ENCODE results near the gene KRTAP5-1. TPM values are rescaled to one million over a fixed set of nuclear protein-coding genes. Genes with fewer than 3 reads are reported as not detected.

KRTAP5-1 gene
- not detected in 5 replicates for total RNA-seq (2022; extraction: Qiagen RNA extraction)

GRCh38 chr11:1584661-1585370 lies at the start of gene KRTAP5-1:
TSS of gene KRTAP5-1 (minus strand) at chr11:1585283. CDS start at chr11:1585249, 34 bp downstream.

GRCh38 chr11:1629326-1630185 lies 44.5 kb upstream of the KRTAP5-1 start, which contains the start of gene KRTAP5-5:
TSS of gene KRTAP5-5 (plus strand) at chr11:1629775. CDS start at chr11:1629841, 66 bp downstream.

GRCh38 chr11:1622086-1622485 lies 37.0 kb upstream of the KRTAP5-1 start, which contains the start of gene KRTAP5-4:
TSS of gene KRTAP5-4 (minus strand) at chr11:1622138. CDS start at chr11:1622093, 45 bp downstream.

GRCh38 chr11:1608363-1608762 lies 23.3 kb upstream of the KRTAP5-1 start, which contains the start of gene KRTAP5-3:
TSS of gene KRTAP5-3 (minus strand) at chr11:1608463. CDS start at chr11:1608385, 78 bp downstream.

GRCh38 chr11:1597994-1598380 lies 12.9 kb upstream of the KRTAP5-1 start, which contains the start of gene KRTAP5-2:
TSS of gene KRTAP5-2 (minus strand) at chr11:1598294. CDS start at chr11:1598250, 44 bp downstream.

GRCh38 chr11:1572197-1573076 lies 12.6 kb downstream of the KRTAP5-1 start, which contains the start of gene DUSP8:
TSS of gene DUSP8 (minus strand) at chr11:1572271. CDS start at chr11:1565826, 6,445 bp downstream.

Other genes with a start within 250 kb of the KRTAP5-1 start
- gene BRSK2, start 195.3 kb downstream of the KRTAP5-1 start, total RNA-seq (2022; extraction: Qiagen RNA extraction) = 5.4 to 8.3 TPM (median 6.9 TPM) in 5 replicates
- 38.4 to 47.8 TPM (median 46.6 TPM) in 5 replicates for gene MOB2, start 98.5 kb downstream of the KRTAP5-1 start, total RNA-seq (2022; extraction: Qiagen RNA extraction)
- 1.2 to 2.5 TPM (median 1.3 TPM) in 5 replicates for gene DUSP8, start 13.0 kb downstream of the KRTAP5-1 start, total RNA-seq (2022; extraction: Qiagen RNA extraction)
- not detected in 5 replicates for gene KRTAP5-2, start 13.0 kb upstream of the KRTAP5-1 start, total RNA-seq (2022; extraction: Qiagen RNA extraction)
- gene KRTAP5-3, start 23.2 kb upstream of the KRTAP5-1 start, total RNA-seq (2022; extraction: Qiagen RNA extraction) = not detected in 5 replicates
- not detected in 5 replicates for gene KRTAP5-4, start 36.9 kb upstream of the KRTAP5-1 start, total RNA-seq (2022; extraction: Qiagen RNA extraction)
- not detected in 5 replicates for gene KRTAP5-5, start 44.5 kb upstream of the KRTAP5-1 start, total RNA-seq (2022; extraction: Qiagen RNA extraction)
- gene KRTAP5-6, start 111.9 kb upstream of the KRTAP5-1 start, total RNA-seq (2022; extraction: Qiagen RNA extraction) = not detected in 5 replicates
- gene IFITM10, start 165.3 kb upstream of the KRTAP5-1 start, total RNA-seq (2022; extraction: Qiagen RNA extraction) = 0.54 to 1.3 TPM (median 1.2 TPM) in 5 replicates
- gene CTSD, start 178.6 kb upstream of the KRTAP5-1 start, total RNA-seq (2022; extraction: Qiagen RNA extraction) = 335 to 563 TPM (median 509 TPM) in 5 replicates
- 0.05 to 0.39 TPM (median 0.06 TPM) in 3 of 5 replicates, not detected in the others for gene SYT8, start 249.7 kb upstream of the KRTAP5-1 start, total RNA-seq (2022; extraction: Qiagen RNA extraction)